Subcutaneous abdominal adipose tissue (tissue), 5 donors: Measurements from ENCODE around the gene USP20.

Source experiments
- H3K27ac ChIP-seq: one replicate; pipeline ENCODE4 v1.7.0; 2013; ENCODE audit warnings: low read depth, mild to moderate bottlenecking, inconsistent platforms, low read length, moderate library complexity
- H3K27me3 ChIP-seq, 5 donors: one replicate each; pipeline ENCODE4 v1.7.0; 2013; ENCODE audit warnings: low read length in 5 of 5, inconsistent platforms in 1 of 5; ENCODE audit not compliant: control insufficient read depth in 5 of 5, insufficient read depth in 4 of 5
- H3K36me3 ChIP-seq, 5 donors: one replicate each; pipeline ENCODE4 v1.7.0; 2013; ENCODE audit warnings: low read length in 5 of 5; ENCODE audit not compliant: control insufficient read depth in 5 of 5, insufficient read depth in 5 of 5
- H3K4me1 ChIP-seq, 5 donors: one replicate each; pipeline ENCODE4 v1.7.0; 2013; ENCODE audit warnings: low read length in 5 of 5, mild to moderate bottlenecking in 3 of 5, moderate library complexity in 1 of 5; ENCODE audit not compliant: control insufficient read depth in 5 of 5, insufficient read depth in 5 of 5
- H3K4me3 ChIP-seq, 5 donors: one replicate each; pipeline ENCODE4 v1.7.0; 2013; ENCODE audit warnings: low read length in 5 of 5, low read depth in 1 of 5
- H3K9ac ChIP-seq, 5 donors: one replicate each; pipeline ENCODE4 v1.7.0; 2013; ENCODE audit warnings: low read length in 5 of 5, mild to moderate bottlenecking in 4 of 5, moderate library complexity in 3 of 5
- H3K9me3 ChIP-seq, 5 donors: one replicate each; pipeline ENCODE4 v1.7.0; 2013; ENCODE audit warnings: low read length in 5 of 5; ENCODE audit not compliant: control insufficient read depth in 5 of 5
- donor health status: healthy.
- donor health status: healthy.
- donor health status: healthy.
- donor health status: healthy.
- donor health status: healthy.

Gene USP20

DNA sequence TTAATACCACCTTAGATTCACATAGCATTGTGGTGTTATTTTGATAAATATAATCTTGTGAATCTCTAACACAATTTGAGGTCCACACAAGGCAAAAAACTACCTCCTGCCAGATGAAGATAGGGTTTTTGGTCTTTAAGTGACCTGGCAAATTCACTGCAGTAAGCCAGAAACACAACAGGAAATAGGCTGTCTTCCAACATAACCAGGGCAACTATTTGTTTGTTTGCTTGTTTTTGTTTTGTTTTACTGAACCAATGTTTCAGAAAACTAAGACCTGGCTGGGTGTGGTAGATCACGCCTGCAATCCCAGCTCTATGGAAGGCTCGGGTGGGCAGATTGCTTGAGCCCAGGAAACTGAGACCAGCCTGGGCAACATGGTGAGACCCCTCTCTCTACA lies 95.5 kb downstream of the USP20 start:
- no peak overlapping the region for H3K27ac ChIP-seq
- H3K4me1 ChIP-seq = peaks cover 3 to 40% (median 31%) of the 10 kb centered on the region in 5 donors
- no peaks in the 10 kb centered on the region for H3K9me3 ChIP-seq
- H3K36me3 ChIP-seq = peaks cover 6 to 16% (median 11%) of the 10 kb centered on the region in 5 donors
- H3K27me3 ChIP-seq = no peaks in the 10 kb centered on the region
- no peak overlapping the region for H3K4me3 ChIP-seq
- no peak overlapping the region for H3K9ac ChIP-seq
